HCT116 (cell line): ENCODE results near the gene TWSG1. TPM values are rescaled to one million over a fixed set of nuclear protein-coding genes. Genes with fewer than 3 reads are reported as not detected.

Experiments
- ATAC-seq: fragments of 200-7000 bp; cut with Tn5 transposase; 2 replicates; pipeline ENCODE4 v1.9.1; 2020; ENCODE audit warnings: mild to moderate bottlenecking, moderate library complexity
- BruUV-seq: library from RNA; stranded (reverse); fragments of 400-500 nt; replicated peaks from 2 replicates; lab custom pipeline; 2021; lab: Mats Ljungman, UMichigan
- CTCF ChIA-PET: fragments of 300-600 bp; sonication (Branson Sonifier 250); formaldehyde crosslinking; loops from one replicate; lab custom pipeline; 2021; ENCODE audit warnings: antibody characterized with exemption; lab: Charles Lee
- POLR2A ChIA-PET: fragments of 300-600, 350-600 bp; sonication (Branson Sonifier 250); formaldehyde crosslinking; loops from one replicate; lab custom pipeline; 2021; ENCODE audit warnings: antibody characterized with exemption; lab: Charles Lee
- RAD21 ChIA-PET, 2 experiments: fragments of 300-600 bp; sonication (Branson Sonifier 250); formaldehyde crosslinking; loops; one replicate each; lab custom pipeline; 2023; ENCODE audit warnings: low total read pairs in 2 of 2; ENCODE audit not compliant: uncharacterized antibody in 2 of 2, unreplicated experiment in 2 of 2, low non-redundant PET in 1 of 2; lab: Charles Lee
- DNase-seq: peaks from one replicate; pipeline ENCODE4 v3.0.0-alpha.2; 2010; ENCODE audit warnings: low read depth, low spot score
- H2AFZ ChIP-seq: fragments of 200-600 bp; shearing (Covaris generic), sonication (generic); 2 replicates; pipeline ENCODE4 v1.6.1; 2017; ENCODE audit warnings: low read depth, mixed run types, mixed read lengths, antibody characterized with exemption, low read length; ENCODE audit not compliant: poor library complexity, severe bottlenecking
- H3K27ac ChIP-seq: 2 replicates; pipeline ENCODE4 v1.5.1; 2012; ENCODE audit warnings: low read depth, low read length
- H3K27me3 ChIP-seq: fragments of 200-600 bp; sonication (generic); 2 replicates; pipeline ENCODE4 v1.6.1; 2016; ENCODE audit warnings: mixed run types, low read length, mixed read lengths; ENCODE audit not compliant: insufficient read depth
- H3K36me3 ChIP-seq, 2 experiments: fragments of 200-500 bp in 1 of 2; fragments of 200-600 bp in 1 of 2; sonication (Bioruptor generic) in 1 of 2; sonication (generic) in 1 of 2; 2 replicates each; pipeline versions ENCODE4 v1.5.1 to v1.6.1; 2014 to 2016; ENCODE audit warnings: low read length in 2 of 2, inconsistent platforms in 1 of 2, mixed read lengths in 1 of 2, mixed run types in 1 of 2; ENCODE audit not compliant: insufficient read depth in 2 of 2, control insufficient read depth in 1 of 2
- H3K4me1 ChIP-seq, 2 experiments: fragments of 200-600 bp in 1 of 2; sonication (generic) in 1 of 2; 2 replicates each; pipeline versions ENCODE4 v1.5.1 to v1.6.1; 2012 to 2017; ENCODE audit warnings: low read length in 2 of 2, inconsistent platforms in 1 of 2, mild to moderate bottlenecking in 1 of 2, mixed read lengths in 1 of 2, mixed run types in 1 of 2, moderate library complexity in 1 of 2; ENCODE audit not compliant: insufficient read depth in 2 of 2, control insufficient read depth in 1 of 2
- H3K4me2 ChIP-seq: fragments of 200-600 bp; sonication (generic); 2 replicates; pipeline ENCODE4 v1.6.1; 2017; ENCODE audit warnings: mixed run types, low read length, mixed read lengths
- H3K4me3 ChIP-seq, 2 experiments: fragments of 200-600 bp in 1 of 2; sonication (generic) in 1 of 2; replicated peaks in 1 of 2; 2 replicates each; pipeline ENCODE4 v1.5.1; 2011 to 2016; ENCODE audit warnings: low read length in 2 of 2, control low read depth in 1 of 2, low read depth in 1 of 2, mild to moderate bottlenecking in 1 of 2, mixed read lengths in 1 of 2, mixed run types in 1 of 2
- H3K79me2 ChIP-seq: fragments of 200-600 bp; sonication (generic); 2 replicates; pipeline ENCODE4 v1.6.1; 2017; ENCODE audit warnings: mild to moderate bottlenecking, mixed run types, low read length, moderate library complexity, mixed read lengths; ENCODE audit not compliant: insufficient read depth
- H3K9ac ChIP-seq: fragments of 200-600 bp; sonication (generic); 2 replicates; pipeline ENCODE4 v1.6.1; 2016; ENCODE audit warnings: low read length, mixed read lengths
- H3K9me2 ChIP-seq: fragments of 200-600 bp; sonication (generic), shearing (Covaris generic); 2 replicates; pipeline ENCODE4 v1.6.1; 2017; ENCODE audit warnings: mixed run types, mild to moderate bottlenecking, moderate library complexity; ENCODE audit not compliant: insufficient read depth
- H3K9me3 ChIP-seq, 2 experiments: fragments of 200-500 bp in 1 of 2; fragments of 200-600 bp in 1 of 2; sonication (Bioruptor generic) in 1 of 2; sonication (generic) in 1 of 2; 2 replicates each; pipeline ENCODE4 v1.6.1; 2014 to 2017; ENCODE audit warnings: low read length in 2 of 2, mixed read lengths in 2 of 2, inconsistent platforms in 1 of 2, low read depth in 1 of 2, mild to moderate bottlenecking in 1 of 2, mixed run types in 1 of 2, moderate library complexity in 1 of 2; ENCODE audit not compliant: control insufficient read depth in 1 of 2, insufficient read depth in 1 of 2
- H4K20me1 ChIP-seq: fragments of 200-600 bp; sonication (generic), shearing (Covaris generic); 2 replicates; pipeline ENCODE4 v1.6.1; 2017; ENCODE audit warnings: mixed run types, mild to moderate bottlenecking, moderate library complexity; ENCODE audit not compliant: insufficient read depth
- ATF3 ChIP-seq: IDR thresholded peaks from 2 replicates; pipeline ENCODE4 v1.6.1; 2012
- CBX3 ChIP-seq: IDR thresholded peaks from 2 replicates; pipeline ENCODE4 v1.6.1; 2012; ENCODE audit warnings: low read depth
- CEBPB ChIP-seq: IDR thresholded peaks from 2 replicates; pipeline ENCODE4 v1.6.1; 2012; ENCODE audit warnings: low read depth
- CTCF ChIP-seq, 3 experiments: fragments of 200-600 bp in 1 of 3; sonication (generic) in 1 of 3; IDR thresholded peaks in 2 of 3; conservative IDR thresholded peaks in 1 of 3; 2 replicates each; pipeline ENCODE4 v1.5.1; 2012 to 2017; ENCODE audit warnings: low read depth in 2 of 3, low read length in 2 of 3, antibody characterized with exemption in 1 of 3, borderline replicate concordance in 1 of 3, control low read depth in 1 of 3, mild to moderate bottlenecking in 1 of 3, mixed read lengths in 1 of 3, mixed run types in 1 of 3, moderate library complexity in 1 of 3; ENCODE audit not compliant: insufficient read depth in 1 of 3
- EGR1 ChIP-seq: IDR thresholded peaks from 2 replicates; pipeline ENCODE4 v1.6.1; 2012; ENCODE audit warnings: low read depth
- ELF1 ChIP-seq: IDR thresholded peaks from 2 replicates; pipeline ENCODE4 v1.6.1; 2012; ENCODE audit warnings: low read depth, borderline replicate concordance
- EZH2phosphoT487 ChIP-seq: fragments of 200-600 bp; IDR thresholded peaks from 2 replicates; pipeline ENCODE4 v1.6.1; 2018; ENCODE audit warnings: antibody characterized with exemption, borderline replicate concordance
- FOSL1 ChIP-seq: IDR thresholded peaks from 2 replicates; pipeline ENCODE4 v1.6.1; 2012; ENCODE audit warnings: low read depth
- JUND ChIP-seq: IDR thresholded peaks from 2 replicates; pipeline ENCODE4 v1.6.1; 2012
- POLR2A ChIP-seq: IDR thresholded peaks from 2 replicates; pipeline ENCODE4 v1.7.0; 2011; ENCODE audit warnings: borderline replicate concordance; ENCODE audit not compliant: insufficient read depth, insufficient read length; ENCODE audit errors: extremely low read depth
- RAD21 ChIP-seq: IDR thresholded peaks from 2 replicates; pipeline ENCODE4 v1.6.1; 2012; ENCODE audit warnings: low read depth, mild to moderate bottlenecking
- SIN3A ChIP-seq: IDR thresholded peaks from 2 replicates; pipeline ENCODE4 v1.6.1; 2012; ENCODE audit warnings: low read depth
- SP1 ChIP-seq: IDR thresholded peaks from 2 replicates; pipeline ENCODE4 v1.6.1; 2012; ENCODE audit warnings: low read depth
- SRF ChIP-seq: IDR thresholded peaks from 2 replicates; pipeline ENCODE4 v1.6.1; 2012; ENCODE audit warnings: low read depth
- TCF7L2 ChIP-seq: IDR thresholded peaks from 2 replicates; pipeline ENCODE4 v1.7.0; 2011; ENCODE audit warnings: borderline replicate concordance, inconsistent platforms; ENCODE audit not compliant: insufficient read depth, insufficient read length; ENCODE audit errors: extremely low read depth
- YY1 ChIP-seq: IDR thresholded peaks from 2 replicates; pipeline ENCODE4 v1.6.1; 2011; ENCODE audit warnings: low read length, low read depth, moderate library complexity, mild to moderate bottlenecking; ENCODE audit not compliant: insufficient replicate concordance; ENCODE audit errors: extremely low read depth
- ZBTB33 ChIP-seq: IDR thresholded peaks from 2 replicates; pipeline ENCODE4 v1.6.1; 2011; ENCODE audit warnings: mild to moderate bottlenecking, low read length, moderate library complexity; ENCODE audit not compliant: insufficient replicate concordance; ENCODE audit errors: extremely low read depth
- ZNF274 ChIP-seq: fragments of 200-500 bp; sonication (Bioruptor generic); IDR thresholded peaks from 2 replicates; pipeline ENCODE4 v1.6.1; 2014; ENCODE audit warnings: mild to moderate bottlenecking, low read depth, low read length, inconsistent platforms
- intact Hi-C: fragments of 100-400 bp; cut with micrococcal nuclease; formaldehyde crosslinking; loops from 2 replicates; pipeline ENCODE4 v1.10.0; 2022
- total RNA-seq: library from RNA; stranded (reverse); gene quantifications from one replicate; pipeline ENCODE4 v1.2.1, GENCODE V29; 2021; ENCODE audit not compliant: unreplicated experiment

TWSG1 gene
- total RNA-seq, 1 experiment from 2014 or later, result 35.7 TPM

GRCh38 chr18:9346775-9347174 is 12.2 kb downstream of the TWSG1 start:
- TF ChIP-seq YY1 (no peak), ELF1 (no peak), CEBPB (no peak), ZBTB33 (no peak), CTCF (IDR thresholded peaks at IDR 0.05 in 2 of 3, conservative IDR thresholded peaks at IDR 0.05 in 1 of 3; ENCODE audit: borderline replicate concordance in 1 of 3, insufficient read depth in 1 of 3, low read depth in 2 of 3, low read length in 2 of 3) (no peak), ATF3 (no peak), ZNF274 (no peak), SP1 (no peak), POLR2A (no peak), RAD21 (no peak), SIN3A (no peak), SRF (no peak), JUND (no peak), CBX3 (no peak), FOSL1 (no peak), TCF7L2 (no peak), EZH2phosphoT487 (no peak), EGR1 (no peak)
- TF ChIP-seq, all 23 proteins: peak for 0
- Histone ChIP-seq H3K9me2 (no peaks in the 10 kb centered on the region), H3K9me3 (no peaks in the 10 kb centered on the region), H3K4me3 (no peak overlapping the region), H3K4me1 (peaks cover 17 to 21% of the 10 kb centered on the region in 2 experiments), H3K27me3 (no peaks in the 10 kb centered on the region), H3K36me3 (no peaks in the 10 kb centered on the region), H4K20me1 (no peaks in the 10 kb centered on the region), H3K9ac (no peak overlapping the region), H3K79me2 (peaks cover 6% of the 10 kb centered on the region; the same call in 1 of the 2 replicates), H2AFZ (no peak overlapping the region), H3K27ac (no peak overlapping the region), H3K4me2 (no peak overlapping the region)
- no TSS peak for BruUV-seq
- DNase-seq, result no peak
- ChIA-PET RAD21 (no interaction called here), CTCF (no interaction called here), POLR2A (no interaction called here)
- ATAC-seq, result no peak
- intact Hi-C loops, result loop anchor here (5.0 kb wide), 1 partner anchor 171 kb away; no protein-coding TSS in a partner anchor
